MG63 (cell line): ENCODE measurements around the gene ANO3. TPM values are rescaled to one million over a fixed set of nuclear protein-coding genes. Genes with fewer than 3 reads are reported as not detected.
"Not testable (repeated sequence)": the region's sequence is repeated elsewhere in the genome, so short reads cannot be mapped to it uniquely, and the experiment has no call there.

ENCODE experiments used
- DNase-seq: peaks from one replicate; pipeline ENCODE4 v3.0.0-alpha.2; 2020
- H3K27me3 ChIP-seq: fragments of 250-450 bp; sonication (Bioruptor Pico); 2 replicates; pipeline ENCODE4 v1.5.1; 2020; ENCODE audit warnings: mild to moderate bottlenecking, moderate library complexity
- H3K36me3 ChIP-seq: fragments of 250-450 bp; sonication (Bioruptor Pico); 2 replicates; pipeline ENCODE4 v1.5.1; 2020; ENCODE audit warnings: mild to moderate bottlenecking, moderate library complexity
- H3K4me3 ChIP-seq: fragments of 250-450 bp; sonication (Bioruptor Pico); 2 replicates; pipeline ENCODE4 v1.5.1; 2020; ENCODE audit warnings: mild to moderate bottlenecking, moderate library complexity
- H3K9me3 ChIP-seq: fragments of 250-450 bp; sonication (Bioruptor Pico); 2 replicates; pipeline ENCODE4 v1.5.1; 2020; ENCODE audit warnings: mild to moderate bottlenecking, moderate library complexity
- total RNA-seq: library from RNA; depleted of rRNA; stranded (reverse); fragments of >200 nt; shearing (Covaris generic); gene quantifications from 2 replicates; pipeline ENCODE4 v1.2.3, GENCODE V29; 2014; ENCODE audit warnings: low replicate concordance

The ANO3 gene
- total RNA-seq, 1 experiment from 2014 or later, result not detected

DNA sequence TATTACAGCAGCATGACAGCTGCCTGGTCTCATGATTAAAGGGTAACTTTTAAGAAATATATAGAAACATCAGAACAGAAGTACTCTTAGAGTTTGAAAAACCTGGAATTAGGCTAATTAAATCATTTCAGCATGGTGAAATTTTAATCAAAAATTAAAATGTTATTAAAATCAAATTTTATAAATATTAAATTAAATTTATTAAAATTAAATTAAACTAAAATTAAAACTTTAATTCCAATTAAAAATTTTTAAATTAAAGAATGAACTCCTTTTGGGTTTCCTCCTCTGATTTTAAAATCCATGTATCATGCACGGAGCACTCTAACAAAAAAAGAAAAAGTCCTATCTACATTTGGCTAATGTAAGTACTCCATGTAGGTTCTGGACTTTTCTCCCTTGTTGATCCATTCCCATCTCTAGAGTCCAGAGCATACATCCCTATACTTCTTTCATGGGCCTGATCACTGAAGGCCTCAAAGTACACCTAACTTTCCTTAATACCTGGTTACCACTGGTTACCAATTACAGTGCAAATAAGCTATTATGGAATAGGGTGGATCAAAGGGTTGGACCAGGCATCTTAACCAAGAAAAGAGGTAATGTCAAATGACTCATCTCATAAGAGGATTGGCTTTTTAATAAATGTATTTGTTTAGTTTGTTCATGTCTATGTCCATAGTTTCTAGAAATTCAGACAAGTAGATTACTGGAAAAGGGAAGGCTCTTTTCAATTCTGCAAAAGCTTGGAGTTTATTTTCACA is 288.5 kb downstream of the ANO3 start:
- no peaks in the 10 kb centered on the region for H3K36me3 ChIP-seq
- H3K4me3 ChIP-seq, result no peak overlapping the region
- no peaks in the 10 kb centered on the region for H3K27me3 ChIP-seq
- no peak for DNase-seq
- H3K9me3 ChIP-seq, result no peaks in the 10 kb centered on the region

DNA sequence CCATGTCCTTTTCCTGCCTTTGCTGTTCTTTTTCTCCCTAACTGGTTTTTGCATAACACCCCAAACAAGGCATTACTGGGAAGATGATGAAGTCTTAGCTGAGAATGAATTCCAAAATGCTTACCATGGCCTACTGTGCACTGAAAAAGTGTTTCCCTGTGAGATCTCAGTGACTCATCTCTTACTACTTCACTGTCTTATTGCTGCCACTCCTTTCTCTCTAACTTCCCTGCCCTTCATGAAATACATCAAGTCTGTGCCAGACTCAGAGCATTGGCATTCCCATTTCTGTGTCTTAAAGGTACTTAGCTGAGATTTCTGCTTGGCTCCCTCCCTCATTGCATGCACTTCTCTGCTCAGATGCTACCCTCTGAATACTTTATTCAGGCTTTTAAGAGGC is 289.2 kb downstream of the ANO3 start:
- Histone ChIP-seq H3K36me3 (no peaks in the 10 kb centered on the region), H3K4me3 (no peak overlapping the region), H3K9me3 (no peaks in the 10 kb centered on the region), H3K27me3 (no peaks in the 10 kb centered on the region)
- DNase-seq, result peak; percentile 43

DNA sequence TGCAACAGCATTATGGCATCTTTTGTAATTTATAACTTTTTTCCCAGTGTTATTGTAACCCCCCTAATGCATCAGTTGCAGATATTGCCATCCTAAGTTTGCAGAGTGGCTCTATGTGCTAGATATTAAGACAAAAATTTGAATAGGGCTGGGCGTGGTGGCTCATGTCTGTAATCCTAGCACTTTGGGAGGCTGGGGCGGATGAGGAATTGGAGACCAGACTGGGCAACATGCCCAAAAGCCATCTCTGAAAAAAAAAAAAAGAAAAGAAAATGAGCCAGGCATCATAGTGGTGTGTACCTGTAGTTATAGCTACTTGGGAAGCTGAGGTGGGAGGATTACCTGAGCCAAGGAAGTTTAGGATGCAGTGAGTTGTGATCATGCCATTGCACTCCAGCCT is 290.3 kb downstream of the ANO3 start:
- no peaks in the 10 kb centered on the region for H3K27me3 ChIP-seq
- no peak overlapping the region for H3K4me3 ChIP-seq
- H3K36me3 ChIP-seq, result no peaks in the 10 kb centered on the region
- no peaks in the 10 kb centered on the region for H3K9me3 ChIP-seq
- DNase-seq, result no peak

DNA sequence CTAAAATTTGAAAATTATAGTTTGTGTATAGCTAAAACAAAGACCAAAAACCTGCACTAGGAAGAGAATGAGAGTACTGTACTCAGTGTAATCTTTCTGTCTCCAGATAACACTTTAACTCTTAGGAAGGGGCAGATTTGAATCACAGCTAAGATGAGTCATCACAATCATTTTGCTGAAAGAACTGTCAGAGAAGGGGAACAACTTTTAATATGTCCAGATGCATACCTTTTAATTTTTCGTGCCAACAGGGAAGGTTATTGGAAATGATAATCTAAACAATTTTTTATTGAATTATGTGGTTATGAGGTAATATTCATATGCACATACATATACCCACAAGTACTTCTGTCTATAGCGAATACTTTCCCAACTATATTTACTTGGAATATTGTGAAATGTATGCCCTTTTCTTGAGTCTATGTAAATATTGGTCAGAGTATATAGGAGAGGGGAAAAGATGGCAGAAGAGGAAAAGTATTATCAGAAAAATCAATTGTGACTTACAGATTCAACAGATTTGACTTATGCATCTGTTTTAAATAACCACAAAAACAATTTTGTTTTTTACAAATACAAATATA is 291.2 kb downstream of the ANO3 start:
- Histone ChIP-seq H3K4me3 (no peak overlapping the region), H3K36me3 (no peaks in the 10 kb centered on the region), H3K27me3 (no peaks in the 10 kb centered on the region), H3K9me3 (no peaks in the 10 kb centered on the region)
- no peak for DNase-seq

DNA sequence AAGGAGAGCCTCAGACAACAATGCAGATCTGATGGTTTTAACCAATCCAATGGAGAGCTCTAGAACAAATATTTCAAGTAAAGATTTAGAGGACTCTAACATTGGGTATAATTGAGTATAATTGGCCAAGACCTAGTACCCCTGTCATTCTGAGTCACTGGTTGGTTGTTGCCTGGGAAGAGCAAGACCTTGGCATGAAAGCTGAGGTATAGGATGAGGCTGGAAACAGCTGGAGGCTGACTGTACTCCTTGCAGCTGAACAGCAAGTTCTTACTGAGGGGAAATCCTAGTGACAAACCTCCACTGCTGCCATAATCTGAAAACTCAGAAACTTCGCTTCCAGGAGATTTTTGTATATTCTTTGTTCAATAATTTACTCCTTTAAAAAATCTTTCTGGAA is 294.4 kb downstream of the ANO3 start:
- DNase-seq, result peak; percentile 64

DNA sequence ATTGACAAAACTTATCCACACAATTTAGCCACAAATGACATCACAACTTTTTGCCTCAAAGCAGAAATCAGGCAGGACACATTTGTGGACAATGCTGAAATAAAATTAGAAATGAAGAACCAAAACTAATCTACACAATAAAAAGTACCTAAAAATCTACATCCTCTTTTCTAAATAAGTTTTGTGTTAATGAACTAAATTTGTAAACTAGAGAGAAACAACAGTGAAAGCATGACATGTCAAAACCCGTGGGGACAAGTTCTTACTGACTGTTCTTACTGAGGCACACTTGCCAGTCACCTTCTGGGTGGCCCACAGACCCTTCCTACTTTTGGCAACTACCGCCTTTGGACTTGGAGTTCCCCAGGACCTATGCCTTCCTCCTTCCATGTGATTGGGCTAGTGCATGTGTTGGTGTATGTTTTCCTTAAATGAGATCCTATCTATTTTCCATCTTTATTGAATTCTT is 300.8 kb downstream of the ANO3 start:
- Histone ChIP-seq H3K9me3 (no peaks in the 10 kb centered on the region), H3K4me3 (no peak overlapping the region), H3K36me3 (no peaks in the 10 kb centered on the region), H3K27me3 (no peaks in the 10 kb centered on the region)
- DNase-seq, result no peak

More for the DNA sequence above, 294.4 kb downstream of the ANO3 start:
- no peaks in the 10 kb centered on the region for H3K9me3 ChIP-seq
- H3K4me3 ChIP-seq, result no peak overlapping the region
- no peaks in the 10 kb centered on the region for H3K36me3 ChIP-seq
- no peaks in the 10 kb centered on the region for H3K27me3 ChIP-seq

DNA sequence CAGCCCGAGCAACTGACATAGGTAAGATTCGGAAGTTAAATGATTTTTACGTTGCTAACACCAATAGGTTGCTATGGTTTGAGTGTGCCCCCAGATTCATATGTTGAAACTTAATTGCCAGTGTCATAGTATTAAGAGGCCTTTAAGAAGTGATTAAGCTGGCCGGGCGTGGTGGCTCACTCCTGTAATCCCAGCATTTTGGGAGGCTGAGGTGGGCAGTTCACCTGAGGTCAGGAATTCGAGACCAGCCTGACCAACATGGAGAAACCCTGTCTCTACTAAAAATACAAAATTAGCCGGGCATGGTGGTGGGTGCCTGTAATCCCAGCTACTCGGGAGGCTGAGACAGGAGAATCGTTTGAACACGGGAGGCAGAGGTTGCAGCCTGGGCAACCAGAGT is 311.4 kb downstream of the ANO3 start:
- not testable (repeated sequence) for H3K27me3 ChIP-seq, DNase-seq, H3K36me3 ChIP-seq, H3K9me3 ChIP-seq, H3K4me3 ChIP-seq

DNA sequence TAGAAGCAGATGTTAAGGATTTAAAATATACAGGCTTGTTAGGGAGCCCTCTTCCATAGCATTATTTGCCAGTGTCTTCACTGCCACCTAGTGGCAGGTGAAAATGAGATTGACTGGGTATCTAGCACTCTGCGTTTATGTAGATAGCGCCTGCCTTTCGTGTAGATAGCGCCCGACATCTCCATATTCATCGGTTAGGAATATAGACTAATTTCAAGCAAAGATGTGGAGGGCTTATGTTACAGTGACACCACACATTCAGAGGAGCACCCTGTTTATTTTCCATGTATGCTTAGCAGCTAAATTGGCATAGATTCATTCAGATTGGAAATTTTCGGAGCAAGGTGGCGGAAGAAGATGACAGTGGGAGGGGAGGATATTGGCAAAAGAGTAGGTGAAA is 318.0 kb downstream of the ANO3 start:
- no peak overlapping the region for H3K4me3 ChIP-seq
- no peaks in the 10 kb centered on the region for H3K36me3 ChIP-seq
- peak; percentile 28 for DNase-seq
- H3K9me3 ChIP-seq, result no peaks in the 10 kb centered on the region
- H3K27me3 ChIP-seq, result no peaks in the 10 kb centered on the region

DNA sequence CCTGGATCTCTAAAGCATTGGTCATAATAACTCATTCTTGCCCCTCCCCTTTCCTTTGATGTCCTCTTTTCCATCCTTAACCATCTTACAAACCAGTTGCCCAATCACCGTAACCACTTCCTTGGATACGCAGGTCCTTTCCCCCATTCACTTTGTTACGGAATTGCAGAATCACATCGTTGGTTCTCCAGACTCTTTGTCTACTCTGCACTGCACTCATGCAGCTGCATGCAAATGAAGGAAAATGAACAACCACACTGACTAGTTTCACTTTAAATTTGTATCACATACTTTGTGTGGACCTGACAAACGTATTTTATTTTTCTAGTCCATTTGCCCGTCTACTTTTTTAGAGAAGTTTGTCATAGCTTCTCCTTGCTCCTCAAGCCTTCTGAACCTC is 320.0 kb downstream of the ANO3 start:
- no peak overlapping the region for H3K4me3 ChIP-seq
- DNase-seq, result no peak

DNA sequence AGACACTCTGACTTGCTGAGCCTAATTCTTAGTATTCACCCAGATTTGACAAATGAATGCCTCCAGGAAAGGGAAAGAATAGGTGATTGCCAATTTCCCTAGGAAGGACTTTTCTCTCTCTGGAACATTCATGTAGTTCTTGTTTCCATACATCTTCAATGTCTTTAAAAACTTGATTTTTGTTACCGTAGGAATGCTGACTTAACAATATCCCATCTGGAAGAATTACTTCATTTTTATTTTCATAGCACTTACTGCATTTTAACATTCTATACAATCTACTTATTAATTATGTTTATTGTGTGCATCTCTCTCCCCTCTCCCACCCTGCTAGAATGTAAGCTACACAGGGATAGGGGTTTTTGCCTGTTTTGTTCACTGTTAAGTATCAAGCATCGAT is 323.4 kb downstream of the ANO3 start:
- H3K9me3 ChIP-seq, result no peaks in the 10 kb centered on the region
- H3K36me3 ChIP-seq, result no peaks in the 10 kb centered on the region
- H3K27me3 ChIP-seq, result no peaks in the 10 kb centered on the region
- no peak overlapping the region for H3K4me3 ChIP-seq
- no peak for DNase-seq

More for the DNA sequence above, 320.0 kb downstream of the ANO3 start:
- Histone ChIP-seq H3K27me3 (no peaks in the 10 kb centered on the region), H3K9me3 (no peaks in the 10 kb centered on the region), H3K36me3 (no peaks in the 10 kb centered on the region)

DNA sequence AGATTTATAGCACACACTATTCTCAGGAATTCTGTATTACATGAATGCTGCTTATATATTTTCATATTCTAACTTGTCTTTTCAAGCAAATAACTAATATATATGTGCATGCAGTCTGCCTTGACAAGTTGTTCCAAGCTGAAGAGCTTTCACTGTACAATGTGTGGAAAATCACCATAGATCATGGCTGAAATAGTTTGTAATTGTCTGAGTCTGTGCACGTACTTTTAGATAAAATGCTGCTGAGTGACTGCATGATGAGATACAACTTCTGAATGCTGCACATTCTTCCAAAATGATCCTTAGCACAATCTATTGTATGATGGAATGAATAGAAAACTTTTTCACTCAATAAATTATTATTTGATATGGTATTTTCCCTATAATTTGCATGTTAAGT is 331.0 kb downstream of the ANO3 start:
- Histone ChIP-seq H3K27me3 (no peaks in the 10 kb centered on the region), H3K9me3 (no peaks in the 10 kb centered on the region), H3K4me3 (no peak overlapping the region), H3K36me3 (no peaks in the 10 kb centered on the region)
- no peak for DNase-seq

DNA sequence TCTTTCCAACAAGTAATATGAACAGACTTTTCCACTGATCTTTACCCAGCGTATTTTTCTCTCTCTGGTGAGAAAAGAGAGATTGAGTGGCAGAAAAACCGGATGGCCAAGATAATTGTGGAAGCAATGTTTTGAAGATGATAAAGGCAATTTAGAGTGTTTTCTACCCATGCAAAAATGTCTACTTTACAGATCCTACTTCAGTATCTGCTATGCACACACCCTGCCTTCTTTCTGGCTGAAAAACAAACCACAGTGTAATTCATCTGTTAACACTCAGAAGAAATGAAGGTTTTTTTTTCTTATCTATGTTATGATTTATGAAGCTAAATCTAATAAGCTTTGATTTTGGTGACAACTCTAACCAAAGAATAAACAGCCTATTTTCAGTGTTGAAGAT is 333.1 kb downstream of the ANO3 start:
- H3K4me3 ChIP-seq, result no peak overlapping the region
- no peaks in the 10 kb centered on the region for H3K9me3 ChIP-seq
- no peaks in the 10 kb centered on the region for H3K36me3 ChIP-seq
- no peak for DNase-seq
- no peaks in the 10 kb centered on the region for H3K27me3 ChIP-seq

DNA sequence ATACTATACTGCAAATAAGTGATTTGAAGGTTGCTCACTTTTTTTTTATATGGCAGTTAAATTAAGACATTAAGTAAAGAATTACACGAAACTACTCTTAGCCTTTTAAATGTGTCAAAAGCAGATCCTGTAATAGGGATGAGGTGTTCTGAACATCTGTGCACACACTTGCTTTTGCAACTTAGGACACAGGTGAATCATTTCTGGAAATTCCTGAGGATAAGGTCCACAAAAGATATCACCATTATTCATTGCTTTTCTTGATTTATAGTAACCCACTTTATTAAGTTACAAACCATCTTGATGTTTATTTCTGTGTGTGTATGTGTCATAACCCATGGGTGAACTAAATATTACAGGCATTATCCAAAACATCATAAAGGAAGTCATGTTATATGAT is 334.0 kb downstream of the ANO3 start:
- H3K27me3 ChIP-seq, result no peaks in the 10 kb centered on the region
- no peaks in the 10 kb centered on the region for H3K36me3 ChIP-seq
- H3K4me3 ChIP-seq, result no peak overlapping the region
- no peak for DNase-seq
- H3K9me3 ChIP-seq, result no peaks in the 10 kb centered on the region

DNA sequence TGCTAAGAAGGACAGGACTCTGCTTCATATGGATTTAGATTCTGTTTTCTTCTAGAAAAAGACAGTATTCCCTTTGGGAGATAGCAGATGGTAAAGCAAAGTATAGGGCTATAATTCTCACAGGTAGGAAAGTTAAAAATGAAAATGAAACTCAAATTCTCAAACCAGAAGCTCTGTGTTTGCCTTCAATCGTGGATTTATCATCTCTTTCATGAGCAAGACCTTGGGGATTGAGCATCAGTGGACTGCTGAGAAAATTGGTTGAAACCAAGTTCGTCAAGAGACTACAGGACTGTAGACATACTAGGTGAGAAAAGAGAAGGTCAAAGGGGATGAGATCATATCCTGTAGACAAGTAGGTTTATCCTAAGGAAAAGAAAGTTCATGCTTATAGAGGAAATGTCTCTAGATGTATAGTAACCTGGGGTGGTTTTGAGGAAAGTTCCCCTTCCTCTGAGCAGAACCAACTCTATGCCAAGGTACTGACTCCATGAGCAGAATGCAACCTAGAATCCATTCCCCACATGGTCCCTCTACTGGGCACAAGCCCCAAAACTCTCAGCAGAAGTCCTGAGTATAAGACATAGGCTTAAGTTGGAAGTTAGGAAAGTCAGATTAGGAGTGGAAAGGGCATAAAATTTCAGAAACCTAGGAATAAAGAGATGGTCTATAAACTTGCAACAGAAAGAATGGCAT is 343.5 kb downstream of the ANO3 start:
- H3K9me3 ChIP-seq, result no peaks in the 10 kb centered on the region
- no peaks in the 10 kb centered on the region for H3K27me3 ChIP-seq
- DNase-seq, result no peak
- H3K36me3 ChIP-seq, result no peaks in the 10 kb centered on the region
- H3K4me3 ChIP-seq, result no peak overlapping the region

DNA sequence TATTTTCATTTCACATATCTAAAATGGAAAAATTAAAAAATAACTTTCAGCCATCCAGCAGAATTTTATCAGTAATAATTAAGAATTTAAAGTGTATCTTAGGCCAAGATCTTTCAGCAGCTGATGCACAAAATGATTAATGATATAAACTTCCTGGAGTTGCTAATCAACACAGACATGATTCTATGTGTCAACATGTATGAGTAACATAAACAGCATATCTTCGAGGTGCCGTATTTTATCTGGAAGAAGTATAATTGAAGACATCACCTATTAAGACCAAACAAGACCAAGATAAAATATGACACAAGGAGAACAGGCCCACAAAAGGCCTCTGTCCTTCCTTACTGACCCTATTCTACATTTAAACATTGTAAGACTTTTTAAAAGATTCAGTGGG is 344.7 kb downstream of the ANO3 start:
- H3K36me3 ChIP-seq, result no peaks in the 10 kb centered on the region
- H3K27me3 ChIP-seq, result no peaks in the 10 kb centered on the region
- H3K4me3 ChIP-seq, result no peak overlapping the region
- no peak for DNase-seq
- no peaks in the 10 kb centered on the region for H3K9me3 ChIP-seq

DNA sequence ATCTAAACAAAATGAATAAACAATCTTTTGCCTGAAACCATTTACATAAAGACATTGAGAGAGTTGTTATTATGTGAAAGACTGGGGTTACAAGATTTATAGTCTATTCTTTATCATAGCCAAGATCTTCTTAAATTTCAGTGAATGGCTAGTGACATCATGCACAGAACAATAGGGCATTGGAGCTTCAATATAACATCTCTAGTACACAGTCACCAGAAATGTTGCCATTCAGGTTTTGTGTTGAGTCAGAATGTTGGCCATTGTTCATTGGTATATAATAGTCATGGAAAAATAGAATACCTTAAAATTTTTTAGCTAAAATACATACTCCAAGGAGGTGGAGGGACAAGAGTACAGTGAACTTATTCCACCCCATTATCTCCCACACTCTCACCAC is 345.6 kb downstream of the ANO3 start:
- H3K36me3 ChIP-seq, result no peaks in the 10 kb centered on the region
- no peak overlapping the region for H3K4me3 ChIP-seq
- no peaks in the 10 kb centered on the region for H3K27me3 ChIP-seq
- DNase-seq, result no peak
- no peaks in the 10 kb centered on the region for H3K9me3 ChIP-seq

DNA sequence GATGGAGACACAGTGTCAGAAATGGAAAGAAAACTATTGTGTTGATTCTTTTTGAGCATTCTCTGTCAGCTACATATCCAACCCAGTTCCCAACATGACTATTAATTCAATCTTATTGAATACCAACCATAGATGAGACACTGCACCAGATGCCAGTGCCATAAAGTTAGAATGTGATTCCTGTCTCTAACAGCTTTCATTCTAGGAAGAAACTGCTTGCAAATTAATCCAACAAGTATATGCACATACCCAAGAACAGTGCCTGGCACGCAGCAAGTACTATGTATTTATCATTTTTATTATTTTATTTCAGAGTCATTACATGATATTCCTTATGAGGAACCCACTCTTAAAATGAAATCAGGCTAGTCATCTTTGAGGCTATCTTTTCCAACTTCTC is 355.4 kb downstream of the ANO3 start:
- DNase-seq, result no peak
- Histone ChIP-seq H3K36me3 (no peaks in the 10 kb centered on the region), H3K4me3 (no peak overlapping the region), H3K9me3 (no peaks in the 10 kb centered on the region), H3K27me3 (no peaks in the 10 kb centered on the region)

DNA sequence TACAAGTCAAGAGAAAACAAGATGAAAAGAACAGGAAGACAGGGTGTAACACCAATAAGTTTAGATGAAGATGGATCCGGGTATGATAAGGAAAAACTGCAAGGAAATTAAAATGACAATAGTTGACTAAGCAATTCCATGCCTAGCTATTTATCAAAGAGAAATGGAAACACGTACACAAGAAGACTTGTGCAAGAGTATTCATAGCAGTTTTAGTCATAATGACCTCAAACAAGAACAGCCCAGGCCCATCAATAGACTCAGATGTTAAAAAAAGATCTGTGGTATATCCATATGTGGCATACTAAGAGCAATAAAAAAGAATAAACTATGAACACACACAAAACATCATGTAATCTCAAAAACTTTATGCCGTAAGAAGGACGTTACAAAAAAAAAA is 356.8 kb downstream of the ANO3 start:
- no peak for DNase-seq

More for the DNA sequence above, 356.8 kb downstream of the ANO3 start:
- Histone ChIP-seq H3K27me3 (no peaks in the 10 kb centered on the region), H3K9me3 (no peaks in the 10 kb centered on the region), H3K36me3 (no peaks in the 10 kb centered on the region), H3K4me3 (no peak overlapping the region)
